Measurements from ENCODE around the gene EIF4G3.

GRCh38 chr1:20811916-20812315 lies 364.8 kb downstream of the EIF4G3 start:
- TF ChIP-seq CTCF (IDR thresholded peaks at IDR 0.05), result no peak
- TF ChIP-seq POLR2A (IDR thresholded peaks at IDR 0.05), result no peak

Measured in lower leg skin (tissue), 3 donors.